D341Med (cell line): ENCODE measurements around the gene CCT3.

Source experiments
- DNase-seq: peaks from one replicate; pipeline ENCODE4 v3.0.0; 2012; ENCODE audit warnings: low spot score

The CCT3 gene

DNA sequence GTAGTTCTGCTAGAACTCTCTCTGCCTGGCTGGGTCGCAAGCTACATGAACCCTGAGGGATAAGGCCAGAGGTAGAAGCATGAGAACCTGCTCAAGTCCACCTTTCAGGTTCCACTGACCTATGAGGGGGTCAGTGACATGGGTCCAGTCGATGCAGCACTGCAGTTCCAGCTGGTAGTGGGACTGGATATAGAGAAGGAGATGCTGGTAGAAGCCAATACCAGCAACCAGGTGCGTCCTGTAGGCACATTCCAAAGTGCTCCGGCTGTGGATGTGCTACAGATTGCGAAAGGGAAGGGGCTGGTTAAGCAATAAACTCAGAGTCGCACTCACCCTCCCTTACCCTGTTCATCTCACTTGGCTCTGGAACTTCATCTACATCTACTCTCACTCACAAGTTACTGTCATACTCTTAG lies 61.1 kb downstream of the CCT3 start:
- DNase-seq: no peak

DNA sequence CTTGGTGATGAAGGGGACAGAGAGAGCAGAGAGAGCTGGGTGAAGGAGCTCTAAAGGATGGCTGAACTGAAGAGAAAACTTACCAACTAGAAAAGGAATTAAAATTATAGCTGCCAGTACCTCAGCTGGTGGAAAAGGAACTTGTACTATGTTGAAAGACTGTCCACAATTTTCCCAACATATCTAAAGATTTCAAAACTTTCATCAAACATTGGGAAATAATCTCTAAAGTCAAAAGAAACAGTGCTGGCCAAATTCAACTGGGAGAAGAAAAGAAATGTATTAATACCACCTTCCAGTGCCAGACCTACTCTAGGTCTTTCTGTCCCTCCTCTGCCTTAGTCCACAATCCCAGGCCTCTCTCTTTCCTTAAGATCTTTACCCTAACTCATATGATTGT lies 61.6 kb downstream of the CCT3 start:
- DNase-seq: no peak

DNA sequence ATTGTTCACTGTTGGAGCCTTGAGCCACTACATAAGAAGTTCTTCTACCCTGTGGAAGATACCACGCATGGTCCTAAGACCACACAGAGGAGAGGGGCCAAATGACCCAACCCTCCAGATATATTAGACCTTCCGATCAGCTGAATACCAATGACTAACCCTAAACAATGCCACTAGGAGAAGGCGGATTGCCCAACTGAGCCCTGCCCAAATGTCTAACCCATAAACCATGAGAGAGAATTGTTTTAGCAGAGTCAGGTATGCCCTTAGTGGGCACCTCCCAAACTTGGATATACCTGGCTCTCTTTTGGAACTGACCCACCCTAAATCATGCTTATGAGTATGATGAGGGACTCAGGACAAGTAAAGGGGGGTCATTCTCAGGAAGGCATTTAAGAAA lies 67.8 kb downstream of the CCT3 start:
- no peak for DNase-seq

DNA sequence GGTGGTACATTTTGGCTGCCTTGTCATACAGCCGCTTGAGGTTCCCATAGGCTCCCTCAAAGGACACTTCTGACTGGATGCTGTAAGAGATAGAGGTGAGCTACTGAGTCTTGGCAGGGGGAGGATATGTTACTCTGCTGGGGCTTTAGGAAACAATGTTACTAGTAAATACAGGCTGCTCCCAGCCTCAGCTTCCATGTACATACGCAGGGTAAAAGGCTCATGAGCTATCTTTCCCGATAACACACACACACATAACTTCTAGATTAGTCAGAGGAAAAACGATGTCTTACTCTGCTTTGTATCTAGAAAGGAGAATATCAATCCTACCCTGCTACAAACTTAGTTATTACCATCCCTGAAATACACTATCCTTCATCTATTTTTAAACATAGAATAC lies 69.8 kb downstream of the CCT3 start:
- DNase-seq: no peak

DNA sequence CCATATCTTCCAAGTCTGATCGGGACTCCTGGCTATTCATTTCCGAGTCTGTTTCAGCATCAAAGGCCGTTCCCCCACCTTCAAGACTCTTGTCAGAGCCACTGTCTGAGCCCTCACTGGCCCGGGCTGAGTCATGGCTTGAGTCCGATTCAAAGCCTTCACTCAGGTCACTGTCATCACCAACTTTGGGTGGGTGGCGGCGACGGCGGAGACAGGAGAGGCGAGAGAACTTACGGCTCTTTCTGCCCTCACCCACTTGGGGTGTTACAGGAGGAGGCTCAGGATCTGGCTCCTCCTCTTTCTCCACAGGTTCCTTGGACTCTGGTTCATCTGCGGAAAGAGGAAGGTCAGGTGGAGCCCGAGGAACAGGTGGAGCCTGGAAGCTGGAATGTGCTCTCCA lies 72.0 kb downstream of the CCT3 start:
- DNase-seq: no peak

DNA sequence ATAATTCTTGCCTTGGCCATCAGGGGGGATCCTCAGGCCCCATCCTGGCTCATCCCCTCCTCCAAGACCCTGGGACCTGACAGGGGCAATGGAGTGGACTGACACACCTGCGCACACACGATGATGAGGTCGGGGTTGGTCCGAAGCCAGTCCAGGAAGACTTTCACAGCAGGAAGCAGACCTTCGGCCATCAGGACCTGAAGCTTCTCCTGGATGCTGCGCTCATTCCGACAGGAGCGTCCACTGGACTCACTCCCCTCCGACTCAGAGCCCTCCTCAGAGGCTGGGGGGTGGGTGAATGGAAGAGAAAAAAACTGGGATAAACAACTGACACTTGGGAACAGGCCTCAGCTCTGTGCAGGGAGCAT lies 74.8 kb downstream of the CCT3 start:
- DNase-seq: no peak

DNA sequence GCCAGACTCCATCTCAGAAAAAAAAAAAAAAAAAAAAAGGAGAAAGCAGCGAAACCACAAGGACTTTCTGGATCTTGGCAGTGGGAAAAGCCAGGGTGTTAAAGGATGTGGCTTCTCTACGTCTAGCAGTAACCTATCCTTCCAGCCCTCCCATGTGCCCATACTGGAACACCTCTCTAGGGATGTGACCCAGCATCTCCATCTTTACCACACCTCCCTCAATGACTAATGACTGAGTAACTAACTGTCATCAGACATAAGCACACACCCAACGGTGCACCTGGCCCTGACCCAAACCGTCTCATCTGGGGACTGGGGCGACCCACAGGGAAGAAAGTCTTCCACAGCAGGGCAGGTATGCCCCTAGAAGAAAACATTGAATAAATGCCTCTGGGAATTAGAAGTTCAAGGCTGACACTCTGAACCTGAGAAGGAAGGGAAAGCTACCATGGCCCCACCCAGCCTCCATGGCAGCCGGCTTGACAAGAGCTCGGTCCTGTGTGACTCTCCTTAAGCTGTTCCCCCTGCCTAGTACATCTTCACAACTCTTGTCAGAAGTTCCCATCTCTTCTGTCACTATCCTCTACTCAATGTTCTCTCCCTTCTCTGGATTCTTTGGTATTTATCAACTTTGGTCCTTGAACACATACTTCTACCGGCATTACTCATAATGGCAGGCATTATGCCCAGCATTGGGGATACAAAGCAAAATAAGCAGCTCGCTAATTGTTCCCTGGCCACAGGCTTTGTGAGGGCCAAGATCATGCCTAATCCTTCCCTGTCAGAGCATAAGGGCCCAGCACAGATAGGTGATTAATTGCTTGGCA lies 75.4 kb downstream of the CCT3 start:
- DNase-seq: no peak

DNA sequence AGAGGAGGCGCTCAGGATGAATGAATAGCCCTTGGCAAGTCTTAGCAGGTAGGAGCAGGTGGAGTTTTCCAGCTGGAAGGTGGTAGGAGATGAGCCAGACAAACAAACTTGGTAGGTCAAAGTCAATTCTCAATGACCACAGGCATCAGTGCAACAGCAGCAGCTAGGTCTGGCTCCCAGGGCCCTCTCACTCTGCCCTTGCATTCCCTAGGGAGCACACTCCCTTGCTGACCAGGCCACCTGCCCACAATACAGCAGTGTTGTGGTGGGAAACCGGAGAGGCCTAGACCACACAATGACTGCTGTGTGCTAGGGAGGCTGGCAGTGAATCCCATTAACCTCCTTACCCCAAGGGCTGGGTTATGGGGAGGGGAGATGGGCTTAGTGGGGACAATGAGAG lies 77.2 kb downstream of the CCT3 start:
- DNase-seq: no peak

DNA sequence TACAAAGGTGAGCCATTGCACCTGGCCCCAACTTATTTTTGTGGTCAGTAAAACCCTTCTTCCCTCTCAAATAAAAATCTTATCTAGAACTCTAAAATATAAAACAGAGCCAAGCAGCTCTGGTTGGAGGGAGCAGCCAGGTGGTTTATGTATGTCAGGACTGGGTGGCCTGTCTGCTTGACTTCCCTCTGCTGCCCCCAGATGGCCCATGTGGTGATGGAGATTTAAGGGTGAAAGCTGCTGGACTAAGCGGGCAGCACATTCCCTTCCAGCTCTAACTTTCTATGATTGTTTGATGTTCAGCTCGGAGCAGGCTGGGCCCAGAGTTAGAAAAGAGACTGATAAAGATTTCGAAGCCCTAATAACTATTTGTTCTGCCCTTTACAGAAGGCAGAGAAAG lies 78.3 kb downstream of the CCT3 start:
- no peak for DNase-seq
